GM19035 (cell line): ENCODE results near the gene SDHAF2.
"Not testable (repeated sequence)": the region's sequence is repeated elsewhere in the genome, so short reads cannot be mapped to it uniquely, and the experiment has no call there.

Experiments used
- ATAC-seq: cut with Tn5 transposase; IDR thresholded peaks from one replicate; pipeline ENCODE4 v1.9.1; 2021; ENCODE audit not compliant: unreplicated experiment

Gene SDHAF2

GRCh38 chr11:61474013-61474643 lies 44.2 kb downstream of the SDHAF2 start:
- no peak for ATAC-seq

- no peak for ATAC-seq
These were observed 45.5 kb downstream of the SDHAF2 start for GRCh38 chr11:61475433-61475832.

- ATAC-seq, result no peak
These were observed 46.4 kb downstream of the SDHAF2 start for GRCh38 chr11:61476371-61476770.

GRCh38 chr11:61477126-61477525 lies 47.2 kb downstream of the SDHAF2 start:
- no peak for ATAC-seq

- no peak for ATAC-seq
These were observed 47.8 kb downstream of the SDHAF2 start for GRCh38 chr11:61477727-61478148.

GRCh38 chr11:61479360-61480058 lies 49.6 kb downstream of the SDHAF2 start:
- ATAC-seq, result not testable (repeated sequence)

GRCh38 chr11:61480261-61480993 lies 50.5 kb downstream of the SDHAF2 start:
- ATAC-seq, result no peak

GRCh38 chr11:61480994-61481335 lies 51.0 kb downstream of the SDHAF2 start:
- no peak for ATAC-seq

- ATAC-seq, result no peak
These were observed 51.9 kb downstream of the SDHAF2 start for GRCh38 chr11:61481806-61482205.

GRCh38 chr11:61482513-61482912 lies 52.6 kb downstream of the SDHAF2 start:
- no peak for ATAC-seq

- no peak for ATAC-seq
These were observed 54.6 kb downstream of the SDHAF2 start for GRCh38 chr11:61484541-61484940.

- no peak for ATAC-seq
These were observed 55.2 kb downstream of the SDHAF2 start for GRCh38 chr11:61485080-61485479.

- no peak for ATAC-seq
These were observed 56.2 kb downstream of the SDHAF2 start for GRCh38 chr11:61486011-61486620.

GRCh38 chr11:61486779-61487178 lies 56.9 kb downstream of the SDHAF2 start:
- ATAC-seq, result no peak

- no peak for ATAC-seq
These were observed 57.6 kb downstream of the SDHAF2 start for GRCh38 chr11:61487342-61488025.

- ATAC-seq, result no peak
These were observed 58.8 kb downstream of the SDHAF2 start for GRCh38 chr11:61488651-61489291.

GRCh38 chr11:61489833-61490721 lies 60.2 kb downstream of the SDHAF2 start:
- ATAC-seq, result no peak

- ATAC-seq, result no peak
These were observed 61.9 kb downstream of the SDHAF2 start for GRCh38 chr11:61491736-61492395.

- no peak for ATAC-seq
These were observed 64.5 kb downstream of the SDHAF2 start for GRCh38 chr11:61494381-61494961.
